Stimulated activated CD4-positive, alpha-beta T cell treated with anti-CD3 and anti-CD28 coated beads, Interleukin-1b, Interleukin-23, amount 100 ng/mL, for 1 hour (primary cell): ENCODE measurements around the gene APLN.

Source experiments
- DNase-seq, 2 donors: peaks; one replicate each; pipeline ENCODE4 v3.0.0-alpha.2; 2020; ENCODE audit warnings: low read depth in 2 of 2

APLN gene

GRCh38 chrX:129641469-129641868 lies 13.3 kb downstream of the APLN start:
- DNase-seq, result no peak

DNA sequence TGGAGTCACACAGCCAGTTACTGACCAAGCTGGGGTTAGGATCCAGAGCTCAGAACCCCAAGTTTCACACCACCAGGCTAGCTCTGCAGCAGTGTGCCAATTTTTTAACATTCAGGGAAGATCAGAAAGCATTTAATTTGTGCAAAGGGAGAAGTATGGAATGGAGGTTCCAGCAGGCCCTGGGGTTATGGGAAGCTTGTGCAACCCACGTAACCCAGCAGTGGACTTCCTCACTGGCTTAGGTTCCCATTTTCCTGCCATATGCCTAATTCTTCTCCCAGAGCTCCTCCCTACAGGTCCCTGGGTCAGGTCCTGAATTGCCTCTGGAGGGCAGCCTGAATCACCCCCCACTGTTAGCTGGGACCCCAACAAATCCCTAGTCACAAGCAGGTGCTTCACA lies 14.0 kb downstream of the APLN start:
- DNase-seq, result no peak

DNA sequence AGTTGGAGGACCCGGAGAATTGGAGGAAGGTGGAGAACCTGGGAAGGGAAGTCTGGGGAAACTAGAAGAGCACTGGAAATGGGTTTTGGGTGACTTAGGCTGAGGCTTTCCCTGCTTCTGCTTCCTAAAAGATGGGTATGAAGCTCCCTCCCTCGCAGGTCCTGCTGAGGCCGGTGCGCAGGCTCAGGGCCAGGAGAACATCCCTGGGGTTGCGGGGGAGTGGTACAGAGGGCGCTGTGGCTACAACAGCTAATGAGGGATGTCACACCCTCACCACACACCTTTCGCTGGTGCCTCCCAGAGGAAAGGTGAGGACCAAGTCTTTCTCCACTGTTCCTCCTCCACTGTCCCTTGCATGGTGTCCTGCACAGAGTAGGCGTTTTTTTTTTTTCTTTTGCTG lies 15.8 kb downstream of the APLN start:
- no peak for DNase-seq

DNA sequence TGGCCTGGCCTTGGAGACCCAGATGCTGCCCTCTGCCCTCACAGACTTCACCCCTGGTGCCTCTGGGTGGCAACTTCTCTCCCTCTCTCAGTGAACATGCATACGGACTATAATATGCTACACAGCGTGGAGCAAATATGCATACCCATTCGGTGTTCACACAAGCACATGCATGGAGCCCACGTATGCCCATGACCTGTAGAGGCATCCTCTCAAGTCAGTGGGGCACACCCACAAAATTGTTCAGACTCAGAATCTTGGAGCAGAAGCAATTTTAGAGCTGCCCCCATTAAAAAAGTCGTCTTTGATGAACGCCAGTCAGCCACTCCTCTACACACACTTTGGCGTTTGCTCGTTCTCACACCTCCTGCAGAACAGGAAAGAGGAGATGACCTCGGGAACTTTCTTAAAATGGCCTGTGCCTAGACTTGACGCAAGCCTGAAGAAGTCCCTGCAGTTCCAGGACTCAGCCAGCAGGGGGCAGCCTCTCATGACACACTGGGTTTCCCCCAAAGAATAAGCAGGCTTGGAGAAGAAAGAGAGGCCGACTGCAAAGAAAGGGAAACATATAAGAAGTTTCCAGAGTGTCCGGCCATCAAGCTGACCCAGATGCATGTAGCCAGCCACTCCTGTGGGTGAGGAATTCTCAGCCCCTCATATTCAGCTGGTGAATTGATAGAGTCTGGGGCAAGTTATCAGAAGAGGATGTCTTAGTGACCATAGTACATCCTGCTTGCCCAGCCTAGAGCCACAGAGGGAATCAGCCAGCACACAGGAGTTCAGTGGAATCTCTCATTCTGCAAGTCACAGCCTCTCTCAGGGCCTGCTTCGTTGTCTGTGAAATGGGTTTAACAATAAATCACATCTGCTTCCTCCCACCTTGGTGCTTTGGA lies 17.3 kb downstream of the APLN start:
- DNase-seq, result peak; percentile 28 to 56

DNA sequence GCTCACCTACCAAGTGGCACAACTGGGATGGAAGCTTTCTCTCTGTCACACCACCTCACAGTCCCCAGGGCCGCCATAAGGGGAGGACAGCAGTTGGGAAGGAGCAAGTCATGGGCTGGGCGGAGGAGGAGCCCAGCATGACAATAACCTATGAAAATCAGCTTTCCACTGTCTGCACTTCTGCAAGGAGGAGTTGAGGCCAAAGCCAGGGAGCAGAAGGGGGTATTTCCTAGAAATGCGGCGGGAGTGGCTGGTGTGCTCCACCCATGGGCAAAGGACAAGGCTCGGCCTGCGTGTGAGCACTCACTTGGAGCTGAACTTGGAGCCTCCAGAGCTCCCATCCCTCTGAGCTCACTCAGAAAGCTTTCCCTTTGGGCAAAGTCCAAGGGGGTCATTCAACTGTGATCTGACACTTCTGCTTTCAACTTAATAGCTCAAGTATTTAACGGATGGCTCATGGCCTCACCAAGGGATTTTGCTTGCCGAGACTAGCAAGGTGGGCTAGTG lies 18.5 kb downstream of the APLN start:
- no peak for DNase-seq

DNA sequence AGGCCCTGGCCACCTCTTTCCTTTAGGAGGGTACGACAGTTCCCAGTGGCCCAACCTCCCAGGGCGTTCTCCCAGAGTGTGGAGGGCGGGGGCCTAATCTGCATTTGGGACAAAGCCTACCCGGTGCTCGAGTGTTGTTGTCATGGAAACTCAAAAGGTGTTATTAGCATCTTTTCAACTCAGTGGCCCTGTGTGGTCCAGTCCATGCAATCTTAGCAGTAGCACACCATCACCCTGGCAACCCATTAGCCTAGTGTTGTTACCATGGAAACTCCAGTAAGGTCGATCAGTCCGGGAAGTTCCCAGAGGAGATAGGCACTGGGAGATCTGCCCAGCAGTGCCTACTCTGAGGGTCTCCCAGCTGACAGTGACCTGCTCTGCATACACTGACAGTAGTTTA lies 20.2 kb downstream of the APLN start:
- DNase-seq, result no peak

DNA sequence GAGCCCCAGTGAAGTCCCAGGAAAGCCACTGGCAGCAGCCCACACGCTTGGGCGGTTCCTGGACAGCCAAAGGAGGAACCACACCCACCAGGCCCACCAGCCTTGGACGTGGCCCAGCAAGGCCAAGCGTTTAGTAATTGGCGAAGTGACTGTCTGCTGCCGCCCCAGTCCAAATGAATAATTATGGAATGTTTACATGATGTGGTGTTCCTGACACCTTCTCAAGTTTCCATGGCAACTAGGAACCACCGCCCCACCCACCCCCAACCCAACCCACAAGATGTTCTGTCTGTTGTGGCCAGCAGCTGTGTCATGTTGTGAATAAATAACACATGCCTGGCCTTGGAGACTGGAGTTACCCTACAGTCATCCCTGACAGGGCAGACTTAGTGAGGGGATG lies 22.3 kb downstream of the APLN start:
- DNase-seq, result no peak

- no peak for DNase-seq
These were observed 22.9 kb downstream of the APLN start for GRCh38 chrX:129631849-129632248.

- DNase-seq, result no peak
These were observed 24.9 kb downstream of the APLN start for GRCh38 chrX:129629837-129630236.

- no peak for DNase-seq
These were observed 28.7 kb downstream of the APLN start for GRCh38 chrX:129626026-129626425.

- no peak for DNase-seq
These were observed 31.9 kb downstream of the APLN start for GRCh38 chrX:129622757-129623301.

DNA sequence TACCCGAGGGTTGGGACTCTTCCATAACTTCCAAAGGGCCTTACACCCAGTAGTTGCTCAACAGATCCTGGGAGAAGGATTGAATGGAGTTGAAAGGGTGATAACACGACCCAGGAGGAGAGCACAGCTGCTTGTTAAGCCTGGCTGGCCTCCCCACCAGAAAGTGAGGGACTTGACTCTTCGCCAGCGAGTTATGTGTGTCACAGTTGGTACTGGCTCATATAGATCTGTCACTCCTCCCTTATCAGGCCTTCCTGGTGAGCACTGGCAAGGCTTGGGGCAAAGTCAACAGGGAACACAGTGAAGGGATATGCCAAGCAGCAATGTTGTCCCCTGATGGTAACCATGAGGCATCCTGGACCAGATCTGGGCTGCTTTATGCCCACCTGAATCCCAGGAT lies 35.8 kb downstream of the APLN start:
- no peak for DNase-seq

- no peak for DNase-seq
These were observed 37.3 kb downstream of the APLN start for GRCh38 chrX:129617420-129617819.

GRCh38 chrX:129614481-129615255 lies 40.1 kb downstream of the APLN start:
- no peak for DNase-seq

DNA sequence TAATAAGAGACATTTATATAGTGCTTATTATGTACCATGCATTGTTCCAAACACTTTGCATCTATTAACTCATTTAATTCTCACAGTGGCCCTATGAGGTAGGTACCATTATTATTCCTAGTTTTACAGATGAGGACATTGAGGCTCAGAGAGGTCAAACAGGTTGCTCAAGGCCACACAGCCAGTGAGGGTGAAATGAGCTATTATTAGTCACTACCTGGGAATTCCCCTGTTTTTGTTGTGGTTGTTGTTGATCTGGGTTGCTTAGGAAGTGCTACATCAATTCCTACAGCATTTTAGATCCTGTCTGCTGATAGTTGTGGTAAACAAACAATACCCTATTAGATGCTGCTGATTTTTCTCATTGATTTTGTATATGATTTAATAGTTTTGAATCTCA lies 41.2 kb downstream of the APLN start:
- DNase-seq, result no peak

GRCh38 chrX:129612396-129612795 lies 42.4 kb downstream of the APLN start:
- DNase-seq, result no peak

- DNase-seq, result no peak
These were observed 45.4 kb downstream of the APLN start for GRCh38 chrX:129609395-129609794.

GRCh38 chrX:129608496-129608895 lies 46.3 kb downstream of the APLN start:
- no peak for DNase-seq

DNA sequence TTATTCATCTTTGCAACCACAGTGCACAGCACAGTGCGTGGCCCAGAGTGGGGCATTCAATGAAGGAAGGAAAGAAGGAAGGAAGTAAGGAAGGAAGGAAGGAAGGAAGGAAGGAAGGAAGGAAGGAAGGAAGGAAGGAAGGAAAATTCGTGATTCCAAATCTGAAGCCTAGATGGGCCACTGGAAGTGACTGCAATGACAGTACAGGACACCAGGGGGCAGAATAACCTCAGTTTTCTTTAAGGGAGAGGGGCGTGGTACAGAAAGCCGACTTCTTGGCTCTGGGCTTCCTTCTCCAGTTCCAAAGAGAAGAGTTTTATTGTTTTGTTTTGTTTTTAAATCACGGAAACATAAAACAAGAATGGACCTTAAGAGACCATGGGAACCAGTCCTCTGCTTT lies 47.8 kb downstream of the APLN start:
- DNase-seq, result peak in 1 of 2 donors; percentile 27

DNA sequence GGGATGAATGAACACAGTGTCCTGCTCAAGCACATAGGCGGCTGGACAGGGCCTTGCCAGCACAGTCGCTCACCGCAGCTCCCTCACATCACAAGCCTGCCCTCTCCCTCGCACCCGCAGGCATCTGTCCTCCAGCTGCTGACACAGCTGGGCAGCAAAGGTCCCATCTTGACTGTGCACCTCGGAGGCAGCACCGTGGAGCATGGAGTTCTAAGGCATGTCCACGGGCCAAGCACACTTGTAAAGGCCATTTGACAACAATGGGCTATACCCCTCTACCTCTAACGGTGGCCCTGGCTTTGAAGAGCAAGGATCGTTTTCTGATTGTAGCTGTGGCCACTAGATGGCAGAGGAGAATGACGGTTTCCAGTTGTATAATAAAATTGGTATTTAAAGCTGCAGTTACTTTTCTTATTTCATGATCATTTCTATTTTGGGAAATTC lies 53.8 kb downstream of the APLN start:
- no peak for DNase-seq

GRCh38 chrX:129599996-129600395 lies 54.8 kb downstream of the APLN start:
- DNase-seq, result no peak

DNA sequence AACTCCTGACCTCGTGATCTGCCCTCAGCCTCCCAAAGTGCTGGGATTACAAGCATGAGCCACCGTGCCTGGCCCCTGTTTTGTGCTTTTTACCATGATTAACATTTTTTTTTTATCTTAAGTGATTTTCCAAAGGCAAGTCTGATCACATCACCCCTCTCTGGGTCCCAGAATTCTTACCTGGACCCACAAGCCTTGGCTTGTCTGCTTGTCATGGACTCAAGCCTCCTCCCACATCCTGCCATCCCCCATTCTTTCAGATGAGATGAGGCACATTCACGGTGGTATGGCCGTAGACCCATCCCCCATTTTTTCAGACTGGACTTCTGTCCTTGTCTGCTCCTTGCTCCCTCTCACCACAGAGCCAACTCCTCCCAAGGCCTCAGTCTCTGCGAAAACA lies 55.3 kb downstream of the APLN start:
- no peak for DNase-seq

DNA sequence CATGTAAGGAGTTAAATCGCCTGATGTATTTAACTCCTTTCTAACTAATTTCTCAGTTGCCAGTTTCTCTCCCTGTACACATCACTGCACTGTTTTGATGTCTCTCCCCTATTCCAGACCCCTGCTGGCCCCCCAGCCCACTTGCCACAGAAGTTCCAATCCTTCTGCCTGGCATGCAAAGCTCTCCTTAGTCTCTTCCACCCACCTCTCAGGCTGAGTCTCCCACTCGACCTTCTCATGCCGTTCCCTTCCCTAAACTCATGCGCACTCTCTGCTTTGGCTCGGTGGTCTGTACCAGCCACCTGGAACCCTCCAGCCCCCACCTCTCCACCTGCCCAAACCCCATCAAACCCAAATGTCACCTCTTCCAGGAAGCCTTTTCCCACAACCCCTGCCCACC lies 56.9 kb downstream of the APLN start:
- DNase-seq, result no peak
